ENCODE results near the gene MCTP1. TPM values are rescaled to one million over a fixed set of nuclear protein-coding genes. Genes with fewer than 3 reads are reported as not detected.

The MCTP1 gene
- total RNA-seq, 2 experiments from 2014 or later, result not detected

GRCh38 chr5:95053253-95053652, 231.6 kb downstream of the MCTP1 start:
- POLR2A ChIA-PET, result no interaction called here
- DNase-seq, result no peak

GRCh38 chr5:95050708-95051107, 234.2 kb downstream of the MCTP1 start:
- Mint-ChIP-seq H3K27me3 (no peaks in the 10 kb centered on the region), H3K36me3 (no peaks in the 10 kb centered on the region), H3K4me3 (no peak overlapping the region), H3K4me1 (ENCODE audit: low read depth) (no peaks in the 10 kb centered on the region), H3K27ac (no peak overlapping the region), H3K9me3 (no peaks in the 10 kb centered on the region)
- CTCF ChIA-PET, result no interaction called here
- intact Hi-C loops (cut with micrococcal nuclease), result no loop called here
- DNase-seq, result no peak
- POLR2A ChIA-PET, result no interaction called here

More at GRCh38 chr5:95053253-95053652, 231.6 kb downstream of the MCTP1 start:
- Mint-ChIP-seq H3K4me3 (no peak overlapping the region), H3K4me1 (ENCODE audit: low read depth) (no peaks in the 10 kb centered on the region), H3K27me3 (no peaks in the 10 kb centered on the region), H3K9me3 (no peaks in the 10 kb centered on the region), H3K36me3 (no peaks in the 10 kb centered on the region), H3K27ac (no peak overlapping the region)
- intact Hi-C loops (cut with micrococcal nuclease), result no loop called here
- CTCF ChIA-PET, result no interaction called here

- Mint-ChIP-seq H3K27ac (no peak overlapping the region), H3K9me3 (no peaks in the 10 kb centered on the region), H3K4me3 (no peak overlapping the region), H3K4me1 (ENCODE audit: low read depth) (no peaks in the 10 kb centered on the region), H3K36me3 (no peaks in the 10 kb centered on the region), H3K27me3 (no peaks in the 10 kb centered on the region)
- DNase-seq, result no peak
- intact Hi-C loops (cut with micrococcal nuclease), result no loop called here
- ChIA-PET CTCF (no interaction called here), POLR2A (no interaction called here)
Measured at GRCh38 chr5:95048628-95049027, 236.3 kb downstream of the MCTP1 start.

- no peaks in the 10 kb centered on the region for H3K9me3 Mint-ChIP-seq
- intact Hi-C loops (cut with micrococcal nuclease), result no loop called here
- DNase-seq, result no peak
- no peak overlapping the region for H3K4me3 Mint-ChIP-seq
- ChIA-PET CTCF (no interaction called here), POLR2A (no interaction called here)
- H3K27ac Mint-ChIP-seq, result no peak overlapping the region
- H3K36me3 Mint-ChIP-seq, result no peaks in the 10 kb centered on the region
- H3K4me1 Mint-ChIP-seq (ENCODE audit: low read depth), result no peaks in the 10 kb centered on the region
- H3K27me3 Mint-ChIP-seq, result no peaks in the 10 kb centered on the region
Measured at GRCh38 chr5:95045181-95045965, 239.5 kb downstream of the MCTP1 start.

GRCh38 chr5:95044096-95044495, 240.8 kb downstream of the MCTP1 start:
- Mint-ChIP-seq H3K4me3 (no peak overlapping the region), H3K4me1 (ENCODE audit: low read depth) (no peaks in the 10 kb centered on the region), H3K27me3 (no peaks in the 10 kb centered on the region), H3K9me3 (no peaks in the 10 kb centered on the region), H3K27ac (no peak overlapping the region), H3K36me3 (no peaks in the 10 kb centered on the region)
- intact Hi-C loops (cut with micrococcal nuclease), result no loop called here
- ChIA-PET CTCF (no interaction called here), POLR2A (no interaction called here)
- no peak for DNase-seq

- H3K9me3 Mint-ChIP-seq, result no peaks in the 10 kb centered on the region
- no peaks in the 10 kb centered on the region for H3K36me3 Mint-ChIP-seq
- H3K4me1 Mint-ChIP-seq (ENCODE audit: low read depth), result no peaks in the 10 kb centered on the region
- H3K4me3 Mint-ChIP-seq, result no peak overlapping the region
- intact Hi-C loops (cut with micrococcal nuclease), result no loop called here
- CTCF ChIA-PET, result no interaction called here
- no peak overlapping the region for H3K27ac Mint-ChIP-seq
- POLR2A ChIA-PET, result no interaction called here
- DNase-seq, result no peak
- H3K27me3 Mint-ChIP-seq, result no peaks in the 10 kb centered on the region
Measured at GRCh38 chr5:95043648-95044047, 241.2 kb downstream of the MCTP1 start.

- no peaks in the 10 kb centered on the region for H3K9me3 Mint-ChIP-seq
- CTCF ChIA-PET, result no interaction called here
- H3K36me3 Mint-ChIP-seq, result no peaks in the 10 kb centered on the region
- H3K4me3 Mint-ChIP-seq, result no peak overlapping the region
- H3K4me1 Mint-ChIP-seq (ENCODE audit: low read depth), result no peaks in the 10 kb centered on the region
- POLR2A ChIA-PET, result no interaction called here
- H3K27me3 Mint-ChIP-seq, result no peaks in the 10 kb centered on the region
- DNase-seq, result no peak
- H3K27ac Mint-ChIP-seq, result no peak overlapping the region
- intact Hi-C loops (cut with micrococcal nuclease), result no loop called here
Measured at GRCh38 chr5:95043234-95043633, 241.7 kb downstream of the MCTP1 start.

GRCh38 chr5:95042037-95042436, 242.9 kb downstream of the MCTP1 start:
- Mint-ChIP-seq H3K4me3 (no peak overlapping the region), H3K27me3 (no peaks in the 10 kb centered on the region), H3K9me3 (no peaks in the 10 kb centered on the region), H3K4me1 (ENCODE audit: low read depth) (no peaks in the 10 kb centered on the region), H3K36me3 (no peaks in the 10 kb centered on the region), H3K27ac (no peak overlapping the region)
- DNase-seq, result no peak
- intact Hi-C loops (cut with micrococcal nuclease), result no loop called here
- ChIA-PET CTCF (no interaction called here), POLR2A (no interaction called here)

- Mint-ChIP-seq H3K9me3 (no peaks in the 10 kb centered on the region), H3K4me3 (no peak overlapping the region), H3K36me3 (no peaks in the 10 kb centered on the region), H3K27ac (no peak overlapping the region), H3K4me1 (ENCODE audit: low read depth) (no peaks in the 10 kb centered on the region), H3K27me3 (no peaks in the 10 kb centered on the region)
- POLR2A ChIA-PET, result no interaction called here
- intact Hi-C loops (cut with micrococcal nuclease), result no loop called here
- no peak for DNase-seq
- CTCF ChIA-PET, result no interaction called here
Measured at GRCh38 chr5:95035891-95036685, 248.8 kb downstream of the MCTP1 start.

- POLR2A ChIA-PET, result no interaction called here
- no peaks in the 10 kb centered on the region for H3K27me3 Mint-ChIP-seq
- no peak overlapping the region for H3K27ac Mint-ChIP-seq
Measured at GRCh38 chr5:95032801-95033200, 252.1 kb downstream of the MCTP1 start.

GRCh38 chr5:95029569-95030366, 255.1 kb downstream of the MCTP1 start:
- Mint-ChIP-seq H3K36me3 (no peaks in the 10 kb centered on the region), H3K27me3 (no peaks in the 10 kb centered on the region), H3K27ac (no peak overlapping the region), H3K4me3 (no peak overlapping the region), H3K4me1 (ENCODE audit: low read depth) (no peaks in the 10 kb centered on the region), H3K9me3 (no peaks in the 10 kb centered on the region)
- no peak for DNase-seq
- POLR2A ChIA-PET, result no interaction called here
- intact Hi-C loops (cut with micrococcal nuclease), result no loop called here
- CTCF ChIA-PET, result no interaction called here

More at GRCh38 chr5:95032801-95033200, 252.1 kb downstream of the MCTP1 start:
- Mint-ChIP-seq H3K4me3 (no peak overlapping the region), H3K36me3 (no peaks in the 10 kb centered on the region), H3K9me3 (no peaks in the 10 kb centered on the region), H3K4me1 (ENCODE audit: low read depth) (no peaks in the 10 kb centered on the region)
- no peak for DNase-seq
- CTCF ChIA-PET, result no interaction called here
- intact Hi-C loops (cut with micrococcal nuclease), result no loop called here

- H3K4me3 Mint-ChIP-seq, result no peak overlapping the region
- no peaks in the 10 kb centered on the region for H3K36me3 Mint-ChIP-seq
- H3K27me3 Mint-ChIP-seq, result no peaks in the 10 kb centered on the region
- no peaks in the 10 kb centered on the region for H3K9me3 Mint-ChIP-seq
- intact Hi-C loops (cut with micrococcal nuclease), result no loop called here
- DNase-seq, result no peak
- H3K27ac Mint-ChIP-seq, result no peak overlapping the region
- ChIA-PET POLR2A (no interaction called here), CTCF (no interaction called here)
- H3K4me1 Mint-ChIP-seq (ENCODE audit: low read depth), result no peaks in the 10 kb centered on the region
Measured at GRCh38 chr5:95027775-95028174, 257.1 kb downstream of the MCTP1 start.
